ENCODE data around the gene PHF1.

The PHF1 gene

GRCh38 chr6:33443025-33443424, 32.2 kb downstream of the PHF1 start:
- TF ChIP-seq ZFX (IDR thresholded peaks at IDR 0.05) (no peak), CTCF (conservative IDR thresholded peaks at IDR 0.05) (no peak)
- no peak overlapping the region for H3K27ac ChIP-seq

DNA sequence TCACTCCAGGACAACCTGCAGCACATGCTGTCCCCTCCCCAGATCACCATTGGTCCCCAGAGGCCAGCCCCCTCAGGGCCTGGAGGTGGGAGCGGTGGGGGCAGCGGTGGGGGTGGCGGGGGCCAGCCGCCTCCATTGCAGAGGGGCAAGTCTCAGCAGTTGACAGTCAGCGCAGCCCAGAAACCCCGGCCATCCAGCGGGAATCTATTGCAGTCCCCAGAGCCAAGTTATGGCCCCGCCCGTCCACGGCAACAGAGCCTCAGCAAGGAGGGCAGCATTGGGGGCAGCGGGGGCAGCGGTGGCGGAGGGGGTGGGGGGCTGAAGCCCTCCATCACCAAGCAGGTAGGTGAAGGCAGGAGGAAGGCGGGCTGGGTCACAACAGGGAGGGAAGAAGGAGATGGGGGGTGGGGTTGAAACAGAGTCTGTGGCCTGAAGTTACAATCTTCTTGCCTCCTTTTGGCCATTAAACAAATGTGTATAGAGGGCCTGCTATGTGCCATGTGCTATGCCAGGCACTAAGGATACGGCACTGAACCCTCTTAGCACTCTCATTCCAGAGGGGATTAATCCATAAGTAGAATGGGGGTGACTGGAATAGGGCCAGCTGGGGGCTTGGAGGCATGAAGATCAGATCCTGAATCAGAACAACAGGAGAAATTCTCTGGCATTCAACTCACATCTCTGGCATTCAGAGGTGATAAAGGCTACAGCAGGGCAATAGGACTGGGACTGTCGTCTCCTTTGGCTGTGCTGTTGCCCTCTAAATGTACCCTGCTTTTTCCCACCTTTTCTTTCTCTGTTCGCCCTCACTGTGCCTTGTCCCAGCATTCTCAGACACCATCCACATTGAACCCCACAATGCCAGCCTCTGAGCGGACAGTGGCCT, 33.0 kb downstream of the PHF1 start:
- TF ChIP-seq ZFX (IDR thresholded peaks at IDR 0.05) = no peak

DNA sequence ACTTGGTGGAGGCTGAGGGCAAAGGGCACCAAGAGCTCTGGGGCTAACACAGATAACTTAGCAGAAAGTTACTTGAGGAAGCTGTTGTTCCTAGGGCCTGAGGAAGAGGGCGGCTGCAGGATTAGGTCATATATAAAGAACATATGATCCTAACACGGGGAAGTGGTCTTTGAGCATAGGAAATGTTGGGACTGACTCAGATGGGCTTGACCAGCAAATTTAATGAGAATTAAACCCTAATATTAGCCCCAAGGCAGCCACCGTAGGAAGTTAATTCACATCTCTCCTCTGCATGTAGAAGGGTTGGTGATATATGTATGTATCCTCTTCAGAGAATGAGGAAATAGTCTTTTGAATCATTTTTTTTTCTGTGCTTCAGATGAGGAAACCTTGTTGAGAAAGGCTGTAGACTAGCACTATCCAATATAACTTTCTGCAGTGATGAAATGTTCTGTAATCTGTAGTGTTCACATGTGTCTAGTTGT, 34.3 kb downstream of the PHF1 start:
- TF ChIP-seq ZFX (IDR thresholded peaks at IDR 0.05) = no peak
- no peak for TF ChIP-seq CTCF (conservative IDR thresholded peaks at IDR 0.05)
- no peak overlapping the region for H3K27ac ChIP-seq

More for the DNA sequence above, 33.0 kb downstream of the PHF1 start:
- H3K27ac ChIP-seq = no peak overlapping the region

GRCh38 chr6:33446356-33446755, 35.5 kb downstream of the PHF1 start:
- no peak for TF ChIP-seq ZFX (IDR thresholded peaks at IDR 0.05)
- no peak for TF ChIP-seq CTCF (conservative IDR thresholded peaks at IDR 0.05)
- H3K27ac ChIP-seq = no peak overlapping the region

- H3K27ac ChIP-seq = no peak overlapping the region
- no peak for TF ChIP-seq CTCF (conservative IDR thresholded peaks at IDR 0.05)
Observed at GRCh38 chr6:33450434-33450833, 39.6 kb downstream of the PHF1 start.

DNA sequence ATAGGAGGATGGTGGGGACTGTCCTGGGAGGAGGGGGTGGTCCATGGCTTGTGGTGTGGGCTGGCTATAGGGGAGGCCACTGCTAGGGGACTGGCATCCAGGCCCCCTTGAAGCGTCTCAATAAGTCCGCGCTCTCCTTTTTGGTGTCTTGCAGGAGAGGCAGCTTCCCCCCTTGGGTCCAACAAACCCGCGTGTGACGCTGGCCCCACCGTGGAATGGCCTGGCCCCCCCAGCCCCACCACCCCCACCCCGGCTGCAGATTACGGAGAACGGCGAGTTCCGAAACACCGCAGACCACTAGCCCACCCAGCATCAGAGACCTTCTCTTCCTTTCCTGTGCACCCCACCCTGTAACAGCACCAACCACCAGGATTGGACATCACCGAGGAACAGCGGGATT, 40.8 kb downstream of the PHF1 start:
- H3K27ac ChIP-seq = no peak overlapping the region
- no peak for TF ChIP-seq CTCF (conservative IDR thresholded peaks at IDR 0.05)
- no peak for TF ChIP-seq ZFX (IDR thresholded peaks at IDR 0.05)

- TF ChIP-seq ZFX (IDR thresholded peaks at IDR 0.05) (no peak), CTCF (conservative IDR thresholded peaks at IDR 0.05) (no peak)
- peak overlapping the region; percentile 87; the same call in 1 of the 2 replicates for H3K27ac ChIP-seq
Observed at GRCh38 chr6:33452496-33452895, 41.7 kb downstream of the PHF1 start.

Data from C4-2B (cell line).